ENCODE measurements around the gene PARD3.

- TF ChIP-seq, protein P1, sequence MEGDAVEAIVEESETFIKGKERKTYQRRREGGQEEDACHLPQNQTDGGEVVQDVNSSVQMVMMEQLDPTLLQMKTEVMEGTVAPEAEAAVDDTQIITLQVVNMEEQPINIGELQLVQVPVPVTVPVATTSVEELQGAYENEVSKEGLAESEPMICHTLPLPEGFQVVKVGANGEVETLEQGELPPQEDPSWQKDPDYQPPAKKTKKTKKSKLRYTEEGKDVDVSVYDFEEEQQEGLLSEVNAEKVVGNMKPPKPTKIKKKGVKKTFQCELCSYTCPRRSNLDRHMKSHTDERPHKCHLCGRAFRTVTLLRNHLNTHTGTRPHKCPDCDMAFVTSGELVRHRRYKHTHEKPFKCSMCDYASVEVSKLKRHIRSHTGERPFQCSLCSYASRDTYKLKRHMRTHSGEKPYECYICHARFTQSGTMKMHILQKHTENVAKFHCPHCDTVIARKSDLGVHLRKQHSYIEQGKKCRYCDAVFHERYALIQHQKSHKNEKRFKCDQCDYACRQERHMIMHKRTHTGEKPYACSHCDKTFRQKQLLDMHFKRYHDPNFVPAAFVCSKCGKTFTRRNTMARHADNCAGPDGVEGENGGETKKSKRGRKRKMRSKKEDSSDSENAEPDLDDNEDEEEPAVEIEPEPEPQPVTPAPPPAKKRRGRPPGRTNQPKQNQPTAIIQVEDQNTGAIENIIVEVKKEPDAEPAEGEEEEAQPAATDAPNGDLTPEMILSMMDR (IDR thresholded peaks at IDR 0.05) = no peak
- TF ChIP-seq EZH2 (IDR thresholded peaks at IDR 0.05) = no peak
Measured at GRCh38 chr10:34612446-34612845, 202.7 kb downstream of the PARD3 start.

Data from neural progenitor cell (in vitro differentiated cells).